ENCODE data around the gene CNDP2.

The CNDP2 gene

GRCh38 chr18:74465775-74466174 is 30.4 kb upstream of the CNDP2 start:
- TF ChIP-seq CTCF (IDR thresholded peaks at IDR 0.05; ENCODE audit: control extremely low read depth, extremely low read depth, low read depth, missing control alignments): no peak
- ChIA-PET POLR2A (no interaction called here), CTCF (no interaction called here)
- no peak for DNase-seq (ENCODE audit: extremely low spot score)

- POLR2A ChIA-PET: no interaction called here
- CTCF ChIA-PET: no interaction called here
- TF ChIP-seq CTCF (IDR thresholded peaks at IDR 0.05; ENCODE audit: control extremely low read depth, extremely low read depth, low read depth, missing control alignments): no peak
- DNase-seq (ENCODE audit: extremely low spot score): no peak
Observed at GRCh38 chr18:74468547-74469061, 27.6 kb upstream of the CNDP2 start.

GRCh38 chr18:74472312-74472711 is 23.9 kb upstream of the CNDP2 start:
- ChIA-PET CTCF (interaction anchor here (1.9 kb wide), 2 partner anchors 9 to 11 kb away, joined by 5 to 6 read pairs; no protein-coding TSS in a partner anchor), POLR2A (no interaction called here)

GRCh38 chr18:74473976-74474640 is 22.1 kb upstream of the CNDP2 start:
- ChIA-PET CTCF (no interaction called here), POLR2A (no interaction called here)
- no peak for TF ChIP-seq CTCF (IDR thresholded peaks at IDR 0.05; ENCODE audit: control extremely low read depth, extremely low read depth, low read depth, missing control alignments)
- no peak for DNase-seq (ENCODE audit: extremely low spot score)

More at GRCh38 chr18:74472312-74472711, 23.9 kb upstream of the CNDP2 start:
- TF ChIP-seq CTCF (IDR thresholded peaks at IDR 0.05; ENCODE audit: control extremely low read depth, extremely low read depth, low read depth, missing control alignments): no peak
- no peak for DNase-seq (ENCODE audit: extremely low spot score)

GRCh38 chr18:74476140-74476539 is 20.0 kb upstream of the CNDP2 start:
- no peak for TF ChIP-seq CTCF (IDR thresholded peaks at IDR 0.05; ENCODE audit: control extremely low read depth, extremely low read depth, low read depth, missing control alignments)
- ChIA-PET CTCF (no interaction called here), POLR2A (no interaction called here)
- no peak for DNase-seq (ENCODE audit: extremely low spot score)

- TF ChIP-seq CTCF (IDR thresholded peaks at IDR 0.05; ENCODE audit: control extremely low read depth, extremely low read depth, low read depth, missing control alignments): no peak
- ChIA-PET POLR2A (no interaction called here), CTCF (interaction anchor here (1.5 kb wide), 1 partner anchor 10 kb away, joined by 3 read pairs; no protein-coding TSS in a partner anchor)
Observed at GRCh38 chr18:74477771-74478170, 18.4 kb upstream of the CNDP2 start.

More at GRCh38 chr18:74477771-74478170, 18.4 kb upstream of the CNDP2 start:
- DNase-seq (ENCODE audit: extremely low spot score): no peak
